AML-193 (cell line): ENCODE data around the gene COPG1.

Experiments used
- DNase-seq, 2 experiments: peaks; one replicate each; lab custom pipeline; 2025; lab: John Stamatoyannopoulos, UW

COPG1 gene

GRCh38 chr3:129314386-129315222, 65.2 kb downstream of the COPG1 start:
- DNase-seq = peak; percentile 80 to 86

GRCh38 chr3:129315223-129315997, 66.0 kb downstream of the COPG1 start:
- peak; percentile 43 to 53 for DNase-seq

GRCh38 chr3:129315998-129316247, 66.5 kb downstream of the COPG1 start:
- DNase-seq = no peak

DNA sequence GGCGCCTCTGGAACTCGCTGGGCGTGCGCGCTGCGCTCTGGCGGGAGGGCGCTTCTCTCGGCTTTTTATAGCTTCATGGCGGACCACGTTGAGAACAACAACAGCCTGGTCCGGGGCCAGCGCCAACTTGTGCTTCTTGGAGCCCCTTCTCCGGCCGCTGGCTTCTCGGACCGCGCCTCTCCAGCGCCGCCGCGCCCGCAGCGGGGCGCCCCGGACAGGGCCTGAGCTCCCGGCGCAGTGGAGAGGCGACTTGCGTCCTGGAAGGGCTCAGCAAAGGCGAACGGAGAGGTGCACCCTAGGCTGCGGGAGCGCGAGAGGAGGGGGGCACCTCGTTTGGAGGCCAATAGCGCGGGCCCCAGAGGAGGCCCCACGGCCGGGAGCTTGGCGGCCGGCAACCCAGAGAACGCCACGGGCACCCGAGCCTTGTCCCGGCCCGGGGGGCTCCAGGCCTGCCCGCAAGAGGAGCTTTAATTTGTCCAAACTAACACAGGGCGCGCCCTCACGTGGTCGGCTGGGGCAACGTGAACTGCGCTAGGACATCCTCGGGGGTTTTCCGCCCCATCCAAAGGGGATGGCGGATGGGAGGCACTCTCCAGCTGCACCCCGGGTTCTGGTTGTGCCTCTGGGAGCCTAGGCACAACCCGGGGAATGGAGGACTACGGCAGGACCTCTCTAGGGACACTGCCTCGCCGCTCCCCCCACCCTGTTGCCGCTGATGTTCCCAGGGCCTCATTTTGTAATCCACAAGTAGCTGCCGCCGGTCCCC, 67.0 kb downstream of the COPG1 start:
- peak; percentile 74 to 77 for DNase-seq

GRCh38 chr3:129317014-129317771, 67.8 kb downstream of the COPG1 start:
- DNase-seq = no peak

- no peak for DNase-seq
Observed at GRCh38 chr3:129317848-129318247, 68.4 kb downstream of the COPG1 start.

DNA sequence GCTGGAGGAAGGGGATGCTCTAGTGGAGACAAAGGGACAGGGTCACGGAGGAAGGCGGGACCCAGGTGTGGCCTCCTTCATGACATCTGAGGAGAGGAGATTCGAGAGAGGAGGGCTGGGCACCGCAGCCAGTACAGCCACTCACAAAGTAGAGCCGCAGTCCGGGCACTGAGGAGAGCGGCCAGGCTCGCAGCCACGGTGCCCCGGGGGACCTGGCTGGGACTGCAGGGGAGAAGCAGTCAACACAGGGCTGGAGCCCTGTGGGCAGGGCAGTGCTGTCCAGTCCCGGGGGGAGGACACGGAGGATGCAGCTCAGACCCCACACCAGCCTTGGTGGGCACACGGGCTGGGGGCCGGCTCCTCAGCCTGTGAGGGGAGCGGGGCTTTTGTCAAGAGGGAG, 69.5 kb downstream of the COPG1 start:
- no peak for DNase-seq

GRCh38 chr3:129320261-129320660, 70.9 kb downstream of the COPG1 start:
- DNase-seq = no peak

- DNase-seq = no peak
Observed at GRCh38 chr3:129320825-129321487, 71.5 kb downstream of the COPG1 start.

- no peak for DNase-seq
Observed at GRCh38 chr3:129321887-129322286, 72.5 kb downstream of the COPG1 start.

- DNase-seq = no peak
Observed at GRCh38 chr3:129323651-129324294, 74.4 kb downstream of the COPG1 start.

- DNase-seq = no peak
Observed at GRCh38 chr3:129324855-129325254, 75.4 kb downstream of the COPG1 start.

GRCh38 chr3:129325383-129325782, 76.0 kb downstream of the COPG1 start:
- no peak for DNase-seq

GRCh38 chr3:129326138-129326537, 76.7 kb downstream of the COPG1 start:
- no peak for DNase-seq

DNA sequence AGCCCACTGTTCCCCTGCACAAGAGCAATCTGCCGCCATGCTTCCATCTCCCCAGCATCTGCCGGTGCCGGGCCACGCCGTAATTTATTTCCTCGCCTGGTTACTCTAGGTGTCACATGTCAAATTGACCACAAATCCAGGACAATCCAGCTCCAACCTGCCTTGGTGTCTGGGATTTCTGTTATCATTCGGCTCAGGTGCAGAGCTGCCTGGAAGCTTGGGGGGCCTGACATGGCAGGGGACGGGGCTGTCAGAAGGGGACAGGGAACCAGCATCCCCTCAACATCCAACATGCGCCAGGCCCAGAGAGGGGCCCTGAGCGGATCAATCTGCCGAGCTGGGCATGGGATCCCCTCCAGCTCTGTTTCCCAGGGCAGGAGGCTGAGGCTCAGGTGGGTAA, 77.2 kb downstream of the COPG1 start:
- no peak for DNase-seq
